Lower leg skin (tissue), 3 donors: ENCODE measurements around the gene CD200R1L.

Source experiments
- POLR2A ChIP-seq, 2 donors: fragments of 450-650 bp; IDR thresholded peaks; one replicate each; pipeline ENCODE4 v1.6.1; 2016 to 2017; ENCODE audit warnings: antibody characterized with exemption in 2 of 2, mild to moderate bottlenecking in 1 of 2, moderate library complexity in 1 of 2
- TF ChIP-seq, protein P1 (sequence below), 3 donors: fragments of 450-650 bp; IDR thresholded peaks; one replicate each; pipeline ENCODE4 v1.5.1; 2016; ENCODE audit warnings: antibody characterized with exemption in 3 of 3, mild to moderate bottlenecking in 3 of 3, moderate library complexity in 2 of 3

GRCh38 chr3:112860898-112861297, 14.2 kb upstream of the CD200R1L start:
- TF ChIP-seq POLR2A (IDR thresholded peaks at IDR 0.05), result no peak
- TF ChIP-seq, protein P1, sequence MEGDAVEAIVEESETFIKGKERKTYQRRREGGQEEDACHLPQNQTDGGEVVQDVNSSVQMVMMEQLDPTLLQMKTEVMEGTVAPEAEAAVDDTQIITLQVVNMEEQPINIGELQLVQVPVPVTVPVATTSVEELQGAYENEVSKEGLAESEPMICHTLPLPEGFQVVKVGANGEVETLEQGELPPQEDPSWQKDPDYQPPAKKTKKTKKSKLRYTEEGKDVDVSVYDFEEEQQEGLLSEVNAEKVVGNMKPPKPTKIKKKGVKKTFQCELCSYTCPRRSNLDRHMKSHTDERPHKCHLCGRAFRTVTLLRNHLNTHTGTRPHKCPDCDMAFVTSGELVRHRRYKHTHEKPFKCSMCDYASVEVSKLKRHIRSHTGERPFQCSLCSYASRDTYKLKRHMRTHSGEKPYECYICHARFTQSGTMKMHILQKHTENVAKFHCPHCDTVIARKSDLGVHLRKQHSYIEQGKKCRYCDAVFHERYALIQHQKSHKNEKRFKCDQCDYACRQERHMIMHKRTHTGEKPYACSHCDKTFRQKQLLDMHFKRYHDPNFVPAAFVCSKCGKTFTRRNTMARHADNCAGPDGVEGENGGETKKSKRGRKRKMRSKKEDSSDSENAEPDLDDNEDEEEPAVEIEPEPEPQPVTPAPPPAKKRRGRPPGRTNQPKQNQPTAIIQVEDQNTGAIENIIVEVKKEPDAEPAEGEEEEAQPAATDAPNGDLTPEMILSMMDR (IDR thresholded peaks at IDR 0.05), result no peak
